NB4 (cell line): ENCODE data around the gene C6orf132.
A peak's percentile ranks its signal among the peaks of the same experiment; 100 is the strongest.

Source experiments
- DNase-seq: peaks from one replicate; pipeline ENCODE4 v3.0.0; 2010; ENCODE audit warnings: low read depth
- H3K4me3 ChIP-seq: one replicate; pipeline ENCODE4 v1.5.1; 2011; ENCODE audit warnings: mild to moderate bottlenecking, low read depth, low read length, moderate library complexity
- CTCF ChIP-seq: IDR thresholded peaks from one replicate; pipeline ENCODE4 v1.5.1; 2012; ENCODE audit warnings: low read depth, low read length
- MAX ChIP-seq: IDR thresholded peaks from 2 replicates; pipeline ENCODE4 v1.6.1; 2011; ENCODE audit warnings: low read depth, low read length
- MYC ChIP-seq: IDR thresholded peaks from 2 replicates; pipeline ENCODE4 v1.6.1; 2011; ENCODE audit warnings: low read depth, low read length
- POLR2A ChIP-seq: IDR thresholded peaks from 2 replicates; pipeline ENCODE4 v1.6.1; 2011; ENCODE audit warnings: mild to moderate bottlenecking; ENCODE audit not compliant: insufficient read length; ENCODE audit errors: extremely low read depth

The C6orf132 gene

DNA sequence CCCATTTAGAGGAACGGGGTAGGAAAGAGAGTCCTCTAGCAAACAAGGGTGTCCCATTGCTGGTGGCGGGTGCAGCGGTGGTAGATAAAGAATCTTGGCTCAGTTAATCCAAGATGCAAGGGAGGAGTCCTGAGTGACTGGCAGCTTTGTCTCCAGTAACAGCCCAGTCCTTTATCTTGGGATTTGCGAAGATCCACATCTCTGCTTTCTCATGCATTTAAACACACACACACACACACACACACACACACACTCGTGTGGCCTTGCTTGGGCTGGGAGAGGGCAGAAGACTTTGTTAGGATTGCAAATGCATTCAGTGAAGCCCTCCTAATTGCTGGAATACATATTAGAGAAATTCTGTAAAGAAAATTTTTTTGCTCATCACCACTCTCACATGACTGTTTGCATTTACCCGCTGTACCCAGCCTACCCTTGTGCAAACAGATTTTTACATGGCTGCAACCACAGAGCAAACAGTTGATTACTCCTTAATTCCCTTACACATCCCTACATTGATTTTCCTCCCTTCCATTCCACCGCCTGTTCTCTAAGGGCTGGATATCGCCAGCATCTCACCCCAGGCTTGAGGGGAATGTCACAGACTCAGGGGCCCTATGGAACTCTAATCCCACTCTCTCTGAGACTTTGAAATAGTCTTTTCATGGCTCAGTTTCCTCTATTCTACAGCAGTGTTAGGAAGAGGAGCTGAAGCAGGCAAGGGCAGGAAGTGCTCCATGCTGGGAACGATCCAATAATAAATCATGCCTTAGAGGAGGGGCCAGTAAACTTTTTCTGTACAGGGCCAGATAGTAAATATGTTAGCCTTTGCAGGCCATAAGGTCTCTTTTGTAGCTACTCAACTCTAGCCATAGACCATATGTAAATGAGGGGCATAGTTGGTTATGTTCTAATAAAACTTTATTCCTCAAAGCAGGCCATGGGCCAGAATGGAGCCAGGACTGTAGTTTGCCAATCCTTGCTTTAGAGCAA lies 3.5 kb downstream of the C6orf132 start:
- no peak overlapping the region for H3K4me3 ChIP-seq
- TF ChIP-seq MAX, result no peak
- TF ChIP-seq CTCF, result no peak
- no peak for TF ChIP-seq POLR2A
- no peak for TF ChIP-seq MYC
- DNase-seq, result no peak

GRCh38 chr6:42138190-42138589 lies 4.2 kb downstream of the C6orf132 start:
- no peak for DNase-seq
- H3K4me3 ChIP-seq, result no peak overlapping the region
- no peak for TF ChIP-seq MAX
- no peak for TF ChIP-seq POLR2A
- no peak for TF ChIP-seq CTCF
- no peak for TF ChIP-seq MYC

- no peak for TF ChIP-seq POLR2A
- TF ChIP-seq CTCF, result no peak
- no peak for TF ChIP-seq MAX
- no peak for TF ChIP-seq MYC
- no peak overlapping the region for H3K4me3 ChIP-seq
- DNase-seq, result no peak
Observed at GRCh38 chr6:42137194-42137753, 5.1 kb downstream of the C6orf132 start.

DNA sequence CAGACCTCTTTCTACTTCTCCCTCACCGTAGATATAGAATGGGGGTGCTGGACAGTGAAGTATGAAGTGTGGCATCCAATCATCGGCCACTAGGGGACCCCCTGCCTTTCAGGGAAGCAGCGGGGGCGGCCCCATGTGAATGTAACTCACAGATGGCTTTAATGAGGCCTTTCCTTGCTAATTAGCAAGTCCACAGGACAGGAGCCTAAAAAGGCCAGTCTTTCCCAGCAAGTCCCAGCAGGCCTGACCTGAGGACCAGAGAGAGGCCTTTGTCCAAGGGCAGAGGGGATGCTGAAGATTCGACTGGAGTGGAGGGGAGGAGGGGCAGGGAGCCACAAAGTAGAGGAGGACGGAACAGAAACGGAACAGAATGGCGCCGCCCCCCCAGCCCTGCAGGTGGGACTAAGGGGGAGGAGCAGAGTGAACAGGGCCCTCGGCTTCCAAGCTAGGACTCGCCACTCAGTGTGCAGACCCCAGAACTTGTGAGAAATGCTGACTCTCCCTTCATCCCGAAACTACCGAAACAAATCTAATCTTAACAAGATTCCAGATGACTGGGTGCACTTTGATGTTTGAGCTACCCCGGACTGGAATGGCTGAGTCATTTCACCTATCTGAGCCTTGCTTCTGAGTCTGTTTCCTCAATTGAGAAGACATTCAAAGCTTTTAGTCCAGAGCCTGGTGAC lies 5.8 kb downstream of the C6orf132 start:
- H3K4me3 ChIP-seq, result no peak overlapping the region
- TF ChIP-seq POLR2A (no peak), MAX (no peak), MYC (no peak), CTCF (peak; percentile 76)
- peak; percentile 68 for DNase-seq

DNA sequence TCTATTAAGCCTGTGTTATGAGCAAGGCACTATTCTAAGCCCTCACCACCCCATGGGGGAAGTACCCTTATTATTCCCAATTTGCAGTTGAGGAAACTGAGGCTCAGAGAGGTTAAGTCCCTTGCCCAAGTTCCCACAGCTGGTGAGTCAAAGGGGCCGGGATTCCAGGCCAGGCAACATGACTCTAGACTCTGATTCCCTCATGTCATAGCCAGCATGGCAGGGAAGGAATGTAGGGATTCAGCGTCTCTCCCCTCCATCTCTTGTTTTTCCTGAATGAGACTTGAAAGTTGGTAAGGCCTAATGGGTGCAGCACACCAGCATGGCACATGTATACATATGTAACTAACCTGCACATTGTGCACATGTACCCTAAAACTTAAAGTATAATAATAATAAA lies 6.7 kb downstream of the C6orf132 start:
- TF ChIP-seq CTCF, result no peak
- no peak for TF ChIP-seq POLR2A
- TF ChIP-seq MAX, result no peak
- no peak for TF ChIP-seq MYC

More for the DNA sequence above, 6.7 kb downstream of the C6orf132 start:
- H3K4me3 ChIP-seq, result no peak overlapping the region
- no peak for DNase-seq
